ENCODE measurements around the gene PIP4K2C. TPM values are rescaled to one million over a fixed set of nuclear protein-coding genes. Genes with fewer than 3 reads are reported as not detected.

PIP4K2C gene
- total and polyA plus RNA-seq, 2 of the 4 experiments (the other 2 are of a cell fraction): 12.5 to 23.1 TPM

DNA sequence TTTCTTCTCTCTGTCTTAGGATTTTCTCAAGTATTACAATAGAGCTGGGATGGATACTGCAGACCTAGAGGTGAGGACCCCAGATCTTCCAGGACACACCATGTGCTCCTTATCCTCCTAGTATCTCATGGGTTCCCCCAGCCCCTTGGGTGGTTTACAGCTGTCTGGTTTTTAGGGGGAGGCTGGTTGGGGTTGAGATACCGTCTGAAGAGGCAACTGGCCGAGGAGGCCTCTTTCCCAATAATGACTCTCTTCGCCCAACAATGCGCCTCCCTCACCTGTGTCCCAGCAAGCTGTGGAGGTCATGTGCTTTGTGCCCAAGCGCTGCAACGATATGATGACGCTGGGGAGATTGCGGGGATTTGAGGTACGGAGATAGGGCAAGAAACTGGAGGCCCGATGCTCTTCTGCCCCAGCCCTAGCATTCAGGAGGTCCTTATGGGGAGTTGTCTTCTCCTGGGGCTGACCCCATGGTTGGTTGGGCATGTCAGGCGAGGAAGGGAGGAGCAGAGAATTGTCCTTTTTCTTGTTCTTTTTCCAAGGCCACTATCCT is 24.0 kb downstream of the PIP4K2C start:
- ChIA-PET POLR2A (ENCODE audit: unreplicated experiment) (no interaction called here), CTCF (no interaction called here)
- BruUV-seq (replicated peaks): no TSS peak
- Histone ChIP-seq H2BK15ac (ENCODE audit: low read depth, low read length) (no peak overlapping the region), H2BK120ac (ENCODE audit: low read depth, low read length) (no peak overlapping the region), H2AK9ac (replicated peaks; ENCODE audit: low read depth, low read length, poor library complexity) (no peak overlapping the region), H3K56ac (ENCODE audit: extremely low read depth, insufficient read depth, low read length) (no peak overlapping the region), H3K36me3 (ENCODE audit: control insufficient read depth, insufficient read depth, low read length) (peaks cover 36% of the 10 kb centered on the region), H4K5ac (ENCODE audit: low read depth, low read length) (no peak overlapping the region), H2AK5ac (ENCODE audit: low read depth, low read length) (no peak overlapping the region), H2BK20ac (ENCODE audit: low read depth, low read length) (no peak overlapping the region), H3K23ac (ENCODE audit: low read depth, low read length) (no peak overlapping the region), H2BK5ac (ENCODE audit: low read depth, low read length, poor library complexity, severe bottlenecking) (no peak overlapping the region), H3K9ac (ENCODE audit: low read depth, low read length) (no peak overlapping the region), H3K14ac (replicated peaks; ENCODE audit: low read depth, low read length) (no peak overlapping the region), H3K9me3 (ENCODE audit: control insufficient read depth, insufficient read depth, low read length) (no peaks in the 10 kb centered on the region), H3K4ac (ENCODE audit: low read depth, low read length) (no peak overlapping the region), H3K27me3 (ENCODE audit: control insufficient read depth, insufficient read depth, low read length) (peaks cover 4% of the 10 kb centered on the region), H3K4me1 (ENCODE audit: control insufficient read depth, insufficient read depth, low read length) (peaks cover 4% of the 10 kb centered on the region), H3K9me1 (ENCODE audit: insufficient read depth, low read length) (peaks cover 11% of the 10 kb centered on the region; the same call in 1 of the 2 replicates), H4K91ac (ENCODE audit: insufficient read depth, low read depth, low read length) (no peak overlapping the region), H3K79me1 (ENCODE audit: low read depth in 1 of 2, low read length in 2 of 2) (peaks cover 0 to 13% of the 10 kb centered on the region in 2 experiments; a peak in 2 of 4 replicates), H3K27ac (ENCODE audit: insufficient read depth, low read length) (no peak overlapping the region), H3K4me3 (ENCODE audit: insufficient read depth, low read depth, low read length) (no peak overlapping the region), H4K20me1 (ENCODE audit: insufficient read depth, low read length) (no peaks in the 10 kb centered on the region), H4K8ac (ENCODE audit: low read depth in 2 of 2, low read length in 2 of 2) (no peak overlapping the region), H3K18ac (ENCODE audit: low read depth, low read length) (no peak overlapping the region), H2AFZ (replicated peaks; ENCODE audit: low read length, poor library complexity) (no peak overlapping the region), H3K4me2 (ENCODE audit: low read depth, low read length) (no peak overlapping the region)
- DNase-seq (no peak), ATAC-seq (ENCODE audit: low read depth) (no peak)
- TF ChIP-seq RCOR1 (IDR thresholded peaks at IDR 0.05; ENCODE audit: insufficient replicate concordance, low read length) (no peak), FOS (IDR thresholded peaks at IDR 0.05; ENCODE audit: low read depth, low read length) (no peak), RAD21 (IDR thresholded peaks at IDR 0.05; ENCODE audit: low read length) (no peak), BHLHE40 (IDR thresholded peaks at IDR 0.05; ENCODE audit: low read depth, low read length) (no peak), SMC3 (IDR thresholded peaks at IDR 0.05; ENCODE audit: low read depth, low read length) (no peak), MXI1 (IDR thresholded peaks at IDR 0.05; ENCODE audit: borderline replicate concordance, low read depth, low read length) (no peak), MAFK (IDR thresholded peaks at IDR 0.05; ENCODE audit: low read depth, low read length) (no peak), CHD1 (IDR thresholded peaks at IDR 0.05; ENCODE audit: low read depth, low read length) (no peak)
- TF ChIP-seq, protein P1, sequence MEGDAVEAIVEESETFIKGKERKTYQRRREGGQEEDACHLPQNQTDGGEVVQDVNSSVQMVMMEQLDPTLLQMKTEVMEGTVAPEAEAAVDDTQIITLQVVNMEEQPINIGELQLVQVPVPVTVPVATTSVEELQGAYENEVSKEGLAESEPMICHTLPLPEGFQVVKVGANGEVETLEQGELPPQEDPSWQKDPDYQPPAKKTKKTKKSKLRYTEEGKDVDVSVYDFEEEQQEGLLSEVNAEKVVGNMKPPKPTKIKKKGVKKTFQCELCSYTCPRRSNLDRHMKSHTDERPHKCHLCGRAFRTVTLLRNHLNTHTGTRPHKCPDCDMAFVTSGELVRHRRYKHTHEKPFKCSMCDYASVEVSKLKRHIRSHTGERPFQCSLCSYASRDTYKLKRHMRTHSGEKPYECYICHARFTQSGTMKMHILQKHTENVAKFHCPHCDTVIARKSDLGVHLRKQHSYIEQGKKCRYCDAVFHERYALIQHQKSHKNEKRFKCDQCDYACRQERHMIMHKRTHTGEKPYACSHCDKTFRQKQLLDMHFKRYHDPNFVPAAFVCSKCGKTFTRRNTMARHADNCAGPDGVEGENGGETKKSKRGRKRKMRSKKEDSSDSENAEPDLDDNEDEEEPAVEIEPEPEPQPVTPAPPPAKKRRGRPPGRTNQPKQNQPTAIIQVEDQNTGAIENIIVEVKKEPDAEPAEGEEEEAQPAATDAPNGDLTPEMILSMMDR (conservative IDR thresholded peaks at IDR 0.05; ENCODE audit: low read depth, low read length): no peak
- TF ChIP-seq, protein P2, sequence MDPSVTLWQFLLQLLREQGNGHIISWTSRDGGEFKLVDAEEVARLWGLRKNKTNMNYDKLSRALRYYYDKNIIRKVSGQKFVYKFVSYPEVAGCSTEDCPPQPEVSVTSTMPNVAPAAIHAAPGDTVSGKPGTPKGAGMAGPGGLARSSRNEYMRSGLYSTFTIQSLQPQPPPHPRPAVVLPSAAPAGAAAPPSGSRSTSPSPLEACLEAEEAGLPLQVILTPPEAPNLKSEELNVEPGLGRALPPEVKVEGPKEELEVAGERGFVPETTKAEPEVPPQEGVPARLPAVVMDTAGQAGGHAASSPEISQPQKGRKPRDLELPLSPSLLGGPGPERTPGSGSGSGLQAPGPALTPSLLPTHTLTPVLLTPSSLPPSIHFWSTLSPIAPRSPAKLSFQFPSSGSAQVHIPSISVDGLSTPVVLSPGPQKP (IDR thresholded peaks at IDR 0.05; ENCODE audit: borderline replicate concordance, low read depth, low read length): no peak
- TF ChIP-seq, protein P3, sequence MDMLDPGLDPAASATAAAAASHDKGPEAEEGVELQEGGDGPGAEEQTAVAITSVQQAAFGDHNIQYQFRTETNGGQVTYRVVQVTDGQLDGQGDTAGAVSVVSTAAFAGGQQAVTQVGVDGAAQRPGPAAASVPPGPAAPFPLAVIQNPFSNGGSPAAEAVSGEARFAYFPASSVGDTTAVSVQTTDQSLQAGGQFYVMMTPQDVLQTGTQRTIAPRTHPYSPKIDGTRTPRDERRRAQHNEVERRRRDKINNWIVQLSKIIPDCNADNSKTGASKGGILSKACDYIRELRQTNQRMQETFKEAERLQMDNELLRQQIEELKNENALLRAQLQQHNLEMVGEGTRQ (IDR thresholded peaks at IDR 0.05; ENCODE audit: low read depth, low read length): no peak
- in situ Hi-C loops (cut with MboI; ENCODE audit: low sequenced_read_pairs): no loop called here
- no CpG with 5 or more reads among the region's 11 CpGs for WGBS, 2 experiments (ENCODE audit: extremely low coverage in 2 of 2, insufficient read length in 1 of 2)
- dilution Hi-C loops (cut with HindIII; ENCODE audit: low sequenced_read_pairs, unreplicated experiment): no loop called here
- intact Hi-C loops (cut with micrococcal nuclease): no loop called here

Data from IMR-90 (cell line).